22Rv1 (cell line): ENCODE data around the gene SLC15A1.

Experiments used
- ZFX ChIP-seq: fragments of 450-650 bp; IDR thresholded peaks from 2 replicates; pipeline ENCODE4 v1.6.1; 2017; ENCODE audit warnings: antibody characterized with exemption, borderline replicate concordance
- TF ChIP-seq, protein P1 (sequence below): fragments of 450-650 bp; IDR thresholded peaks from 2 replicates; pipeline ENCODE4 v1.5.1; 2017; ENCODE audit warnings: mild to moderate bottlenecking

GRCh38 chr13:98800078-98800477 is 47.6 kb upstream of the SLC15A1 start:
- TF ChIP-seq, protein P1, sequence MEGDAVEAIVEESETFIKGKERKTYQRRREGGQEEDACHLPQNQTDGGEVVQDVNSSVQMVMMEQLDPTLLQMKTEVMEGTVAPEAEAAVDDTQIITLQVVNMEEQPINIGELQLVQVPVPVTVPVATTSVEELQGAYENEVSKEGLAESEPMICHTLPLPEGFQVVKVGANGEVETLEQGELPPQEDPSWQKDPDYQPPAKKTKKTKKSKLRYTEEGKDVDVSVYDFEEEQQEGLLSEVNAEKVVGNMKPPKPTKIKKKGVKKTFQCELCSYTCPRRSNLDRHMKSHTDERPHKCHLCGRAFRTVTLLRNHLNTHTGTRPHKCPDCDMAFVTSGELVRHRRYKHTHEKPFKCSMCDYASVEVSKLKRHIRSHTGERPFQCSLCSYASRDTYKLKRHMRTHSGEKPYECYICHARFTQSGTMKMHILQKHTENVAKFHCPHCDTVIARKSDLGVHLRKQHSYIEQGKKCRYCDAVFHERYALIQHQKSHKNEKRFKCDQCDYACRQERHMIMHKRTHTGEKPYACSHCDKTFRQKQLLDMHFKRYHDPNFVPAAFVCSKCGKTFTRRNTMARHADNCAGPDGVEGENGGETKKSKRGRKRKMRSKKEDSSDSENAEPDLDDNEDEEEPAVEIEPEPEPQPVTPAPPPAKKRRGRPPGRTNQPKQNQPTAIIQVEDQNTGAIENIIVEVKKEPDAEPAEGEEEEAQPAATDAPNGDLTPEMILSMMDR: no peak
- no peak for TF ChIP-seq ZFX
